ENCODE results near the gene CCDC158. TPM values are rescaled to one million over a fixed set of nuclear protein-coding genes. Genes with fewer than 3 reads are reported as not detected.
"Not testable (repeated sequence)": the region's sequence is repeated elsewhere in the genome, so short reads cannot be mapped to it uniquely, and the experiment has no call there.

The CCDC158 gene
- total RNA-seq, 8 experiments from 2014 or later, result 0.05 to 0.29 (median 0.18) TPM; not detected in 3

DNA sequence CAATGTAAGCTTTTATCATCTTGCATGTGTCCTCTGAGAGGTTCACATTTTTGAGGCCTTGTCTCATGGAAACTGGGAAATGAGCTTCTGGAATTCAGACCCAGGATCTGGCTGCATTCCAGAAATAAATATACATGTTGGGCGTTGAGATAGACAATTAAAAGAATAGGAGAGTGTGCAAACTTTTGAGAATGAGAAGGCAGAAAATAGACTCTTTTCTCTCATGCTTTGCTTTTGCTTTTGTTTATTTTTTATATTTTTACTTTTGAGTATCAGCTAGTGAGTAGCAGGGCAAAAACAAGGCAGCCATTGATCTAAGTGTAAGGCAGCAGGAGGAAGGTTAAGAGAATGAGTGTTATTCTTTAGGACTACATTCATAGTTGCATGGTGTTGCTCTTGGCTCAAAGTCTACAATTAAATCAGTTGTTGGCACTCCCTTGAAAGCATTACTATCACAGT, 26.5 kb upstream of the CCDC158 start:
- ATAC-seq (replicated peaks in 6 of 8), result peak in 5 of 8 experiments; percentile 33 to 69 (median 62)
- Histone ChIP-seq H3K4me1 (replicated peaks in 1 of 2) (peaks cover 13 to 17% of the 10 kb centered on the region in 2 donors), H3K4me3 (no peak overlapping the region), H3K27ac (no peak overlapping the region)
- 0 to 100% (median 40%) methylated on average over 1 of the region's 1 CpG; no CpG with 5 or more reads in 3 of the 10 experiments for WGBS, 10 experiments
- in situ Hi-C loops (cut with MboI; ENCODE audit: low pct_unique_long_range_greater_than_20kb in 2 of 9, low sequenced_read_pairs in 9 of 9, unreplicated experiment in 9 of 9), result no loop called here

DNA sequence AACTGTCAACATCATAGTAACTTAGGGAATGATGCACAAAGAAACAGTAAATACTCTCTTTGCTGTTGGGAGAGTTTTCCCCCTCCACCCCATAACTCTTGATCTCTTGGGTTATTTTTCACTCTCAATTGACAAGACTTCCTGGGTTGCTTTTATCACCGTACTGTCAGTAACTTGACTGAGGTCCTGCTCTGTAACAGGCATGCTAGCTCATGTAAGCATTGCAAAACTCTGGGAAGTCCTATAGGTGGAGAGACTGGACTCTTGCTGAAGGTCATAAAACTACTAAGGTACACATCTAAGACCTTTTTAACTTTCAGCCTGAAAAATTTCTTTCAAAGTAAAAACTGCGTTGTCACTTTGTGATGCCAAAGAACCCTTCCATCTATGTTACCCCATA, 25.0 kb upstream of the CCDC158 start:
- Histone ChIP-seq H3K27ac (no peak overlapping the region), H3K4me1 (replicated peaks in 1 of 2) (peaks cover 13 to 17% of the 10 kb centered on the region in 2 donors), H3K4me3 (no peak overlapping the region)
- in situ Hi-C loops (cut with MboI; ENCODE audit: low pct_unique_long_range_greater_than_20kb in 2 of 9, low sequenced_read_pairs in 9 of 9, unreplicated experiment in 9 of 9), result no loop called here
- no peak for ATAC-seq (replicated peaks in 6 of 8)
- WGBS, 10 experiments, result 67 to 100% (median 100%) methylated on average over 1 to 2 of the region's 2 CpGs; no CpG with 5 or more reads in 2 of the 10 experiments

DNA sequence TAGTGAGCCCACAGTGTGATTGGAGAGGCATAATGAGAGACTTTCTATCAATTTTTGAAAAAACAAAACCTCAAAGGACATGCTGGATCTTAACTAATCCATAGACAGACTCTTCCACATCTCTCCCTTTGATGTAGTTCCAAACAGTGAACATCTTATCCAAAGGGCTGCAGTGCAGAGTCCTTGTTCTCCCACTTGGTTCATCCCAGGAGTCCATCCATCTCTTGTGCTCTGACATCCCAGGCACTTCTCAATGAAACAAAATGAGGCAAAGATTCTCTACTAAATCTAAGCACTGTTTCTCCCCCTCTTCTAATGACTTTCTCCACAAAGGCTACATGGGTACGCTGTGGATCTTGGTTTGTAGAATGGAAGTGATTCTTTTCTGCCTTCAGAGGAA, 22.4 kb upstream of the CCDC158 start:
- in situ Hi-C loops (cut with MboI; ENCODE audit: low pct_unique_long_range_greater_than_20kb in 2 of 9, low sequenced_read_pairs in 9 of 9, unreplicated experiment in 9 of 9), result no loop called here
- H3K4me1 ChIP-seq (replicated peaks in 1 of 2), result peaks cover 0 to 15% of the 10 kb centered on the region in 2 donors
- H3K4me3 ChIP-seq, result no peak overlapping the region
- WGBS, 10 experiments, result 20 to 100% (median 59%) methylated on average over 1 of the region's 1 CpG; no CpG with 5 or more reads in 2 of the 10 experiments
- H3K27ac ChIP-seq, result no peak overlapping the region
- peak in 5 of 8 experiments; percentile 45 to 60 (median 47) for ATAC-seq (replicated peaks in 6 of 8)

DNA sequence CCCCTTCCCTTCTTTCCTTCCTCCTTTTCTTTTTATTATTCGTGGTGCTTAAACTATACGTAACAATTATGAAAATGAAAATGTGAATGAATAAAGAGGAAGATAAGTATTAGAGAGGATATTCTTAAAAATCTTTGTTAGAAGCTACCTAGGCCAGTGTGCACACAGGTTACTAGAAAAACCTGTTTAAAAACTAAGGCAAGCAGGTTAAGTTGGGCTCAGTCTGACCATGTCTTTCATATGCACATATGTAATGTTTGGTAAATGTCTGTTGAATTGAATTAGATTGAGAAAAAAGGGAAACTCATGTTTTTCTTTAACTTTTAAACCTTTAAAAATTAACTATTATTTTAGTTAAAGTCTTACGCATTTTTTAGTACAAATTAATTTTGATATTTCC, 21.9 kb upstream of the CCDC158 start:
- H3K4me3 ChIP-seq, result no peak overlapping the region
- peaks cover 0 to 9% of the 10 kb centered on the region in 2 donors for H3K4me1 ChIP-seq (replicated peaks in 1 of 2)
- ATAC-seq (replicated peaks in 6 of 8), result no peak
- no peak overlapping the region for H3K27ac ChIP-seq
- in situ Hi-C loops (cut with MboI; ENCODE audit: low pct_unique_long_range_greater_than_20kb in 2 of 9, low sequenced_read_pairs in 9 of 9, unreplicated experiment in 9 of 9), result no loop called here
- 76 to 100% (median 87%) methylated on average over 1 to 3 of the region's 3 CpGs; no CpG with 5 or more reads in 1 of the 10 experiments for WGBS, 10 experiments

DNA sequence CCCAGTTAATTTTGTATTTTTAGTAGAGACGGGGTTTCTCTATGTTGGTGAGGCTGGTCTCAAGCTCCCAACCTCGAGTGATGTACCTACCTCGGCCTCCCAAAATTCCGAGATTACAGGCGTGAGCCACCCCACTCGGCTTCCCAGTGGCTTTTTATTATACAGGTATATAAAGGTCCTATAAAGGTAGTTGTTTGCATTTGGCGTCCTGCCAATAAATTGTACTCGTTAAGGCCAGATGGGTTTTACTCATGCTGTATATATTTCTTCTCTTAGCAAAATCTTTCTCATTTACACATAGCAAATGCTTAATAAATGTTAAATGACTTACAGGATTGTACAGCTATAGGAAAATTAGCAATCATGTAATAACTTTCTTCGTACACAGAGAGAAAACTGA, 20.9 kb upstream of the CCDC158 start:
- Histone ChIP-seq H3K4me1 (replicated peaks in 1 of 2) (peaks cover 3 to 6% of the 10 kb centered on the region in 2 donors), H3K27ac (no peak overlapping the region), H3K4me3 (no peak overlapping the region)
- ATAC-seq (replicated peaks in 6 of 8), result no peak
- WGBS, 10 experiments, result 55 to 100% (median 90%) methylated on average over 1 to 8 of the region's 9 CpGs; no CpG with 5 or more reads in 2 of the 10 experiments
- in situ Hi-C loops (cut with MboI; ENCODE audit: low pct_unique_long_range_greater_than_20kb in 2 of 9, low sequenced_read_pairs in 9 of 9, unreplicated experiment in 9 of 9), result no loop called here

DNA sequence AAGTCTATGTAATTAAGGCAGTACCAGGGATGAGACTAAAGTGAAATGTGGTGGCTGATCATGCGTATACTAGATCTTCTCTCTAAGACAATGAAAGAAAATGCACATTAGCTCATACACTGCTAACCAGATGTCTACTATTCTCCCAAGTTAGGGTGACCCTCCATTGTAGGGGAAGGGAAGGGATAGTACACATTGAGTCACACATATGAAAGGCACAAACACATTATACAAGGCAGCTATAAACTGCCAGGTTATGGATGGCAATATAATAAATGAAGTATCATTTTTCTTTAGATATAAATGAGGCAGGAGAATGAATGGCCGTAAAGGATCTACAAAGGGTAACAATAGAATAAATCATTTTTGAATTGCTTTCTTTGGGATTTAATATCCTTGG, 18.6 kb upstream of the CCDC158 start:
- no peak overlapping the region for H3K4me3 ChIP-seq
- 0 to 100% (median 84%) methylated on average over 1 to 2 of the region's 2 CpGs; no CpG with 5 or more reads in 1 of the 10 experiments for WGBS, 10 experiments

DNA sequence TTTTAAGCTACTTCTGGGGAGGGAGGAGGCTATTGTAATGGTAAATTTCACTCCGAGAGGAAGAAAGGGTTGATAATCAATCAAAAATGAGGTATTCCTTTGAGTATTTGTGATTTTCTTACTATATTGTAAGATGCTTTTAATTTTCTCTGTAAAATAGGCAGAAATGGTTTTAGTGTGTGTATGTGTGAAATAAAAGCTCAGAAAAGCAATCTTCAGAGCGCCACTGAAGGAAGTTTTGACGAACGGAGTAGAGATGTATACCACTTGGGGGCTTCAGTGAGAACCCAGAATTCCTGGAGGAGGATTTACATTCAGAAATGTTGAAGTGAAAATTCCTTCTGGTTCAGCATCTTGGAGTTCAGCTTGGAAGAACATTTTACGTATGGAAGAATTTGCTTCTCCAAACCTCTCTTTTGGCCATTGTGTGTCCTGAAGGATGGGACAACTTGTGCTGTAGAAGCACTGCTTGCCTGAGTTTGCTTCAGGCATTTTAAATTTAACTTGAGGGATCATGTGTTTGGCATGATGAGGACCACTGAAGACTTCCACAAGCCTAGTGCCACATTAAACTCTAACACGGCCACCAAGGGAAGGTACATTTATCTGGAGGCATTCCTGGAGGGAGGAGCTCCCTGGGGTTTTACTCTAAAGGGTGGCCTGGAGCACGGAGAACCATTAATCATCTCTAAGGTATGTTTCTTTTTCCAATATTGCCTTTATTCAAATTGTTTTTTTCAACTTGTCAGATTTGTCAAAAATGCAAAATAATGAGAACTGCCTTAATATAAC, 14.8 kb upstream of the CCDC158 start:
- peak in 5 of 8 experiments; percentile 47 to 67 (median 64) for ATAC-seq (replicated peaks in 6 of 8)
- peaks cover 10 to 20% of the 10 kb centered on the region in 2 donors for H3K4me1 ChIP-seq (replicated peaks in 1 of 2)
- H3K27ac ChIP-seq, result peak overlapping the region; percentile 6 to 82
- peak overlapping the region; percentile 25 to 36 (median 31) for H3K4me3 ChIP-seq
- WGBS, 10 experiments, result 0 to 46% (median 15%) methylated on average over 1 to 7 of the region's 7 CpGs
- in situ Hi-C loops (cut with MboI; ENCODE audit: low pct_unique_long_range_greater_than_20kb in 2 of 9, low sequenced_read_pairs in 9 of 9, unreplicated experiment in 9 of 9), result loop anchor here in 6 of 9 experiments (5.0 to 10.0 kb wide), 4 partner anchors 59 to 319 kb away; no protein-coding TSS in a partner anchor

More for the DNA sequence above, 18.6 kb upstream of the CCDC158 start:
- Histone ChIP-seq H3K4me1 (replicated peaks in 1 of 2) (peaks cover 7 to 12% of the 10 kb centered on the region in 2 donors), H3K27ac (no peak overlapping the region)
- no peak for ATAC-seq (replicated peaks in 6 of 8)
- in situ Hi-C loops (cut with MboI; ENCODE audit: low pct_unique_long_range_greater_than_20kb in 2 of 9, low sequenced_read_pairs in 9 of 9, unreplicated experiment in 9 of 9), result loop anchor here in 6 of 9 experiments (5.0 to 10.0 kb wide), 4 partner anchors 55 to 315 kb away; no protein-coding TSS in a partner anchor

DNA sequence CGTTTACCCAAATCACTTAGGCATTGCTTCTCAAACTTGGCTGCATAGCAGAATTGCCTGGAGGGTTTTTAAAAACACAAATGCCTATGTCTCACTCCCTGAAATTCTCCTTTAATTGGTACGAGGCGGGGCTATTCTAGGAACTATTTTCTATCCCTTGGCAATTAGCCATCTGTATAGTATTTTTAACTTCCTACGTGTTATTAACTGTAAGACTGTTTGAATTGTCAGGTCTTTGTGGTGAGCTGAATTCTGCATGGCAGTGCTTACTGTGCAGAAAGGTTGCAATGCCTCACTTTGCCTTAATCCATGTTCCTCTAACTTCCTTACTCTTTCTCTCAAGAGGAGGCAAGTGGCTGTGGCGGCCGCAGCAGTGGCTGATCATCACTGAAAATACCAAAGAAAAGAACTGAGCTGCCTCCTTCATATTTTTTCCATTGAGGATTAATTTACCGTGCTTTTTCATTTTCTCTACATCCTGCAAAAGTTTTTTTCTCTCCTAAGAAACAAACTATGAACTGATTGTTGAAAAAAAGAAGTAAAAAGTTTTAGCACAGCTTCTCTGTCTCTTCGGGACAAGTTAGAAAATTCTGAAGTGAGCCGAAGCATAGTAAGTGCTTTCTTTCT, 14.1 kb upstream of the CCDC158 start, which contains the start of gene SHROOM3:
Gene SHROOM3 (plus strand): TSS at position 329 of the 627 bp plus-strand sequence. CDS start 824 bp downstream, outside the sequence.
- 0 to 15% (median 7%) methylated on average over 3 to 9 of the region's 9 CpGs for WGBS, 10 experiments
- ATAC-seq (replicated peaks in 6 of 8), result peak; percentile 37 to 73 (median 64)
- in situ Hi-C loops (cut with MboI; ENCODE audit: low pct_unique_long_range_greater_than_20kb in 2 of 9, low sequenced_read_pairs in 9 of 9, unreplicated experiment in 9 of 9), result loop anchor here in 6 of 9 experiments (5.0 to 10.0 kb wide), 4 partner anchors 60 to 320 kb away; no protein-coding TSS in a partner anchor

DNA sequence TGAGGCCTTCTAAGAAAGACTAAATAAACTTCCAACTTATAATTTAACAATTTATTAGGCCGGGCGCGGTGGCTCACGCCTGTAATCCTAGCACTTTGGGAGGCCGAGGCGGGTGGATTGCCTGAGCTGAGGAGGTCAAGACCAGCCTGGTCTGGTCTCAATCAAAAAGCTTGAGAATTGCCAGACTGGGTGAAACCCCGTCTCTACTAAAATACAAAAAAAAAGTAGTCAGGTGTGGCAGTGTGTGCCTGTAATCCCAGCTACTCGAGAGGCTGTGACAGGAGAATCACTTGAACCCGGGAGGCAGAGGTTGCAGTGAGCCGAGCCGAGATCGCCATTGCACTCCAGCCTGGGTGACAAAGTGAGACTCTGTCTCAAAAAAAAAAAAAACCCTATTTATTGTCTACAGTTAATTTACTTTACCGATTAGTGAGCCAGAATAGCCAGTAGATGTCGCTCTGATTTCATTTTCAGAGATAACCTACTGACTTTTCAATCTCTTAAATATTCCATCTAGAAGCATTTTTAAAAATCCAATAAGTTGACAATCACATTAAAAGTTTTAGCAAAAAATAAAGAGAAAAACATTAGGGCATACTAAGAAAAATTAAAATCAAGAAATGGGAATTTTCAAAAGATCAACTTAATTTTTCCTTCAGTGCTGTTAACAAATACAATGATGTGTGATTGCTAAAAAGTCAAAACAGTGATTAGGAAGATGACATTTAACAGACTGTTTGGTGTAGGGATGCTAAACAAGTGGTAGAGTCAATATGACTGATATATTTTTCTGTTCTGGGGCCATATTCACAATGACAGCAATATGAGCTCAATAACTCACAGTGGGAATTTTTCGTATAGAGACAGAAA, 9.8 kb upstream of the CCDC158 start:
- in situ Hi-C loops (cut with MboI; ENCODE audit: low pct_unique_long_range_greater_than_20kb in 2 of 9, low sequenced_read_pairs in 9 of 9, unreplicated experiment in 9 of 9), result loop anchor here in 5 of 9 experiments (10.0 kb wide), 3 partner anchors 64 to 324 kb away; no protein-coding TSS in a partner anchor

More for the DNA sequence above, 14.1 kb upstream of the CCDC158 start, which contains the start of gene SHROOM3:
- Histone ChIP-seq H3K4me3 (peak within 1 kb of the TSS; percentile 25 to 36 (median 31)), H3K4me1 (replicated peaks in 1 of 2) (peaks cover 10 to 20% of the 10 kb centered on the region in 2 donors), H3K27ac (peak within 1 kb of the TSS; percentile 57 to 82)

DNA sequence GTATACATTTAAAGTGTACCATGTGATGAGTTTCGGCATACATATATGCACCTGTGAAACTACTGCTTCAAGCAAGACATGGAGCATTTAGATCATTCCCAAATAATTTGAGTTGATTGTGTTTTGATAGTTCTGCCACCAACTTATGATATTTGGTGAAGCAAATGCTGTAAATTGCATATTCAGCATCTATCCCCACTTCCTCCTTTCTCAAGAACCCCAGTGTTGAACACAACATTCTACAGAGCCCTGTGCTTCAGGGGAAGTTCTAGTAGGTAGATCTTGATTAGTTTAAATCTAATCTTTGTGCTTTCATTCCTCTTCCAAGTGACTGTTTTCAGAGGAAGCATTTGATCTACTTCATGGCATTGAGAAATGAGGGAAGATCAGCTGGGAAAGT, 8.7 kb upstream of the CCDC158 start:
- no peak overlapping the region for H3K4me3 ChIP-seq
- WGBS, 10 experiments, result 80 to 100% (median 92%) methylated on average over 1 of the region's 1 CpG; no CpG with 5 or more reads in 3 of the 10 experiments
- H3K4me1 ChIP-seq (replicated peaks in 1 of 2), result peaks cover 9 to 10% of the 10 kb centered on the region in 2 donors
- H3K27ac ChIP-seq, result no peak overlapping the region
- in situ Hi-C loops (cut with MboI; ENCODE audit: low pct_unique_long_range_greater_than_20kb in 2 of 9, low sequenced_read_pairs in 9 of 9, unreplicated experiment in 9 of 9), result loop anchor here in 5 of 9 experiments (10.0 kb wide), 3 partner anchors 65 to 325 kb away; no protein-coding TSS in a partner anchor
- ATAC-seq (replicated peaks in 6 of 8), result no peak

More for the DNA sequence above, 9.8 kb upstream of the CCDC158 start:
- H3K4me1 ChIP-seq (replicated peaks in 1 of 2), result peaks cover 10 to 12% of the 10 kb centered on the region in 2 donors
- no peak overlapping the region for H3K27ac ChIP-seq
- WGBS, 10 experiments, result 0 to 86% (median 28%) methylated on average over 2 to 15 of the region's 15 CpGs; no CpG with 5 or more reads in 1 of the 10 experiments
- ATAC-seq (replicated peaks in 6 of 8), result peak; percentile 33 to 77 (median 52)
- no peak overlapping the region for H3K4me3 ChIP-seq

DNA sequence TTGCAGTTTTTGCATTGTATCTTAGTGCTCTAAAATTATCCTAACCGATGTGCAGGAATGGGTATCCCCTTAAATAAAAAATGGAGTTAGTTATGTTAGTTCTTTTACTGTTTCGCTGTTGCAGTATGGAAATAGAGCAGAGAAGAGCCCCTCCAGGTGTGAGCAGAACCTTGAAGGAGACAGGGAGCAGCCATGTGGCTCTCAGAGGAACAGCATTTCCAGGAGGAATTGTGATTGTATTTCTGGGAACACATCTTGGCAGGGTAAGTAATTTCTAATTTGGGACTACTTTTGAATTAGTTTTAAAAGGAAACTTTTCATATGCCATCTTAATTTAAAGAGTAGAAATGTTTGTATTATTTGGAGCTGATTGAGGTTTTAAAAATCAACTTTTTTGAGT, 5.3 kb upstream of the CCDC158 start:
- in situ Hi-C loops (cut with MboI; ENCODE audit: low pct_unique_long_range_greater_than_20kb in 2 of 9, low sequenced_read_pairs in 9 of 9, unreplicated experiment in 9 of 9), result no loop called here
- ATAC-seq (replicated peaks in 6 of 8), result peak in 2 of 8 experiments; percentile 27 to 54
- no peak overlapping the region for H3K27ac ChIP-seq
- no peaks in the 10 kb centered on the region for H3K4me1 ChIP-seq (replicated peaks in 1 of 2)
- 39 to 100% (median 65%) methylated on average over 1 to 2 of the region's 2 CpGs; no CpG with 5 or more reads in 2 of the 10 experiments for WGBS, 10 experiments
- no peak overlapping the region for H3K4me3 ChIP-seq

DNA sequence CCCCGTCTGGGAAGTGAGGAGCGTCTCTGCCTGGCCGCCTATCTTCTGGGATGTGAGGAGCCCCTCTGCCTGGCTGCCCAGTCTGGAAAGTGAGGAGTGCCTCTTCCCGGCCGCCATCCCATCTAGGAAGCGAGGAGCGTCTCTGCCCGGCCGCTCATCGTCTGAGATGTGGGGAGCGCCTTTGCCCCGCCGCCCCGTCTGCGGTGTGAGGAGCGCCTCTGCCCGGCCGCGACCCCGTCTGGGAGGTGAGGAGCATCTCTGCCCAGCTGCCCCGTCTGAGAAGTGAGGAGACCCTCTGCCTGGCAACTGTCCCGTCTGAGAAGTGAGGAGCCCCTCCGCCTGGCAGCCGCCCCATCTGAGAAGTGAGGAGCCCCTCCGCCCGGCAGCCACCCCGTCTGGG, 2.2 kb upstream of the CCDC158 start:
- H3K4me1 ChIP-seq (replicated peaks in 1 of 2); H3K4me3 ChIP-seq; ATAC-seq (replicated peaks in 6 of 8); in situ Hi-C loops (cut with MboI; ENCODE audit: low pct_unique_long_range_greater_than_20kb in 2 of 9, low sequenced_read_pairs in 9 of 9, unreplicated experiment in 9 of 9); H3K27ac ChIP-seq: not testable (repeated sequence)
- no CpG with 5 or more reads among the region's 27 CpGs for WGBS, 10 experiments
